COR-L47 (cell line): ENCODE data around the gene ONECUT2.
A peak's percentile ranks its signal among the peaks of the same experiment; 100 is the strongest.
"Not testable (repeated sequence)": the region's sequence is repeated elsewhere in the genome, so short reads cannot be mapped to it uniquely, and the experiment has no call there.

Experiments
- DNase-seq: peaks from one replicate; lab custom pipeline; 2025; lab: John Stamatoyannopoulos, UW

The ONECUT2 gene

DNA sequence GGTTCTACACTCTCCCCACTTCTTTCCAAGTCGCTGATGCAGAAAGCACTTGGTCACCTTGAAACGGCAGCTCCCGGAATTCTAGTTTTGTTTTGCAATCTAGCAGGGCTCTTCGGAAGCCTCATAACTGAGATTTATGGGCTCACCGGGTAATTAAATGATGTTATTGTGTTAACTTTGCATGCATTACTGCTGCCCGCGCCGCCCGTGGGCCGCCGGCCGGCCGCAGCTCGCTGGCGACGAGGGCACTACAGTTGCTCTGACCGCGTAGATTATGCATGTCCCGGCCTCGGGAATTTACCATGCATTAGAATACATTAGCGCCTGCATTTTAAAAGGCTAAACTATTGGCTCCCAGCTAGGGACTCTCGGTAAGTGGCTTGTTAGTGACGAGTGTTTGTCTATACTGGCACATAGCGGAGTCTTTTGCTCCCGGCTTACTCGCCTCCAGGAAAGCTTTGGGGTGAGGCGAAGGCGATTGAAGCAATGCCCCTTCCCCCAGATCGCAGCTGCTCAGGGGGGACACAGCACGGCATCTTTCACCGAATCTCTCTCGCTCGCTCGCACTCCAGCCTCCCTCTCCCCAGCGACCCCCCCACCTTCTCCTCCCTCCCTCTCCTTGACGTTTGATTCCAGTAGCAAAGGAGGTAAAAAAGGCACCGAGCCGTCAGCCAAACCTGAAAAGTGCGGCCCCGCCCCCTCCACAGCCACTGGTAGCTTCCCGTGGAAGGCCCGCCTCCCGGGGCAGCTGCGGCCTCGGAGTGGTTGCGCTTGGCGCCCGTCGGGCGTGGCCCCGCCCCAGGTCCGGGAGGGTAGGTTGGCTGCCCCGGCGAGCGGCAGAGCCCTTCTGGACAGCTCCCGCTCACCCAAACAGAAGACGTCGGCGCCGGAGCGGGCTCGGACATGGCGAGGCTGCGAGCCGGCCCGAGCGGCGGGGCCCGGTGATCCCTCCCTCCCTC, at the start of gene ONECUT2:
TSS of gene ONECUT2 (plus strand) at position 839 of the 959 bp plus-strand sequence. CDS start 343 bp downstream, outside the sequence.
- peak; percentile 99 for DNase-seq

DNA sequence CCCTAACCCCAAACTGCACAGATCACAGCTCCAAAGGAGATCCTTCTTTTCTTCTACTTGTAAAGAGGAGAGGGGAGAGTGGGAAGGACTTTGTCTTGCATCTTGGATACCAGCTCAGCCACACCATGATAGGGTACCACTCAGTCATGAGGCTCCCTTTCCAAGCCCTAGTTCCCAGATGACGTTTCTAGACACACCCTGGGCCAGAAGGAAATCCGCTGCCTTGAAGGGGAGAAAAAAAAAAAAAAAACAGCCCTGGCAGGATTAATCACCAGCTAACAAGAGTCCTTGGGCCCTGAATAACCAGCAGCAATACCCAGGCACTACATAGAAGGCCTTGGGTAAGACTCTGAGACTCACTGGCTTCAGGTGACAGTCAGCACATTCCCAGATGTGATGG, 45.9 kb upstream of the ONECUT2 start:
- no peak for DNase-seq

DNA sequence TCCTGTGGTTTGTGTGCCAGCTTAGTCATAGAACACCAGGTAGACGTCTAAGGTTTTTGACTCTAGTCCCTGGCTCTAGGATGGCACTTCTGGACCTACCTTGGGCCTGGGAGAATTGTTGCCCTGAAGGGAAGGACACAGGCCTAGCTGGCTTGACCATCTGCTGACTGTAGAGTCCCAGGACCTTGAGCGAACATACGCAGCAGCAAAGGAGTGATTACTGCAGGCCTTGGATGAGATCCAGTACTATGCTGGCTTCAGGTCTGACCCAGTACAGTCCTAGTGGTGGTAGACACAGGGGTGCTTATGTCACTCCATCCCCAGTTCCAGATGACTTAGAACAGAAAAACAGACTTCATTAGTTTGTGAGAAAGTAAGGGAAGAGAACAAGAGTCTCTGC, 45.1 kb upstream of the ONECUT2 start:
- DNase-seq: no peak

DNA sequence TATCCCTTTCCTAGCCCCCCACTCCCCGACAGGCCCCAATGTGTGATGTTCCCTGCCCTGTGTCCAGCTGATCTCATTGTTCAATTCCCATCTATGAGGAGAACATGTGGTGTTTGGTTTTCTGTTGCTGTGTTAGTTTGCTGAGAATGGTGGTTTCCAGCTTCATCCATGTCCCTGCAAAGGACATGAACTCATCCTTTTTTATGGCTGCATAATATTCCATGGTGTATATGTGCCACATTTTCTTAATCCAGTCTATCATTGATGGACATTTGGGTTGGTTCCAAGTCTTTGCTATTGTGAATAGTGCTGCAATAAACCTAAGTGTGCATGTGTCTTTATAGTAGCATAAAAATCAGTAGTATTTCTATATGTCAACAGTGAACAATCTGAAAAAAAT, 40.4 kb upstream of the ONECUT2 start:
- not testable (repeated sequence) for DNase-seq

DNA sequence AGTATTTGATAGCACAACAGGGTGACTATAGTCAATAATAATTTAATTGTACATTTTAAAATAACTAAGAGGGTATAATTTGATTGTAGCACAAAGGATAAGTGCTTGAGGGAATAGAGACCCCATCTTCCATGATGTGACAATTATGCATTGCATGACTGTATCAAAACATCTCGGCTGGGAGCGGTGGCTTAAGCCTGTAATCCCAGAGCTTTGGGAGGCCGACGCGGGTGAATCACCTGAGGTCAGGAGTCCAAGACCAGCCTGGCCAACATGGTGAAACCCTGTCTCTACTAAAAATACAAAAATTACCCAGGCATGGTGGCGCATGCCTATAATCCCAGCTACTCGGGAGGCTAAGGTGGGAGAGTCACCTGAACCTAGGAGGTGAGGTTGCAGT, 38.3 kb upstream of the ONECUT2 start:
- not testable (repeated sequence) for DNase-seq

DNA sequence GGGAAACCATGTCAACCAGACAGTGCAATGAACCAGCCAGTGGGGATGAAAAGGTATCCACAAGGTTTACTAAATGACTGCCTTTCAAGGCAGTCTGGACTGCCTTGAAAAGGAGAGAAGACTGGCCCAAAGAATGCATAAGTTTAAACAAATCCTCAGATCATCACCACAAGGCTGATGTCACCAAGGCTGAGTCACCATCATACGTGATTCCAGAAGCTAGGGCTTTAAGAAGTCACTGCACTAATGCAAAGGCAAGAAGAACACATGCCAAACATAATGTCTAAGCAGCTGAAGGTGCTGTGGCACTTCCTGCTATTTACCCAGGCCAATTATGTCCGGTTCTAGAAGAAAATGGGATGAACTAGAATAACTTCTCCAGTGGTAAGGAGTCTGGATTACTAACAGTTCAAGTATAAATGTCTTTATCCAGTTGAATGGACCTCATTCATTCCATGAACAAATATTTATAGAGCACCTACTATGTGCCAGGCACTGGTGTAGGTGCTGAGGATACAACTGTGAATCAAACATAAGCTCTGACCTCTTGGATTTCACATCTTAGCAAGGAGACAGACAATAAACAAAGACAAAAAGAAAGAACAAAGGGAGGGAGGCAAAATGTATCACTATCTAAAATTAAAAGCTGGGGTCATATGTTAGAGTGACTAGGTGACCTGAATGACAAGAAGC, 37.6 kb upstream of the ONECUT2 start:
- DNase-seq: no peak

DNA sequence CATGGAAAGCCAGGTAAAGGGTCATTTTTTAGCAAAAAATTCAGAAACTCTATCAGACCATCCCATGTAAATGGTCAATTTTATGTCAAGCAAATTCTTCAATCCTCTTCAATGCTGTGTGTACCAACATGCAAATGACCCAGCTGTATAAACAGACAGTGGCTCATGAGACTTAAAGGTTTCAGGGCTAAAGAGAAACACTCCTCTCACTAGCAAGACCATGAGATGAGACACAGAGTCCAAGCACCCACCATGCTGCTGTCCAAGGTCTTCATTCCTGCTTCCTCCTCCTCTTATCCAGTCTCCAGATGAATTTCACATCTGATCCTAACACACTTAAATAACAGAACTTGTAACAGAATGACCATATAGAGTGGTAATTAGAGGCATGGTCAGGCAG, 30.8 kb upstream of the ONECUT2 start:
- no peak for DNase-seq

DNA sequence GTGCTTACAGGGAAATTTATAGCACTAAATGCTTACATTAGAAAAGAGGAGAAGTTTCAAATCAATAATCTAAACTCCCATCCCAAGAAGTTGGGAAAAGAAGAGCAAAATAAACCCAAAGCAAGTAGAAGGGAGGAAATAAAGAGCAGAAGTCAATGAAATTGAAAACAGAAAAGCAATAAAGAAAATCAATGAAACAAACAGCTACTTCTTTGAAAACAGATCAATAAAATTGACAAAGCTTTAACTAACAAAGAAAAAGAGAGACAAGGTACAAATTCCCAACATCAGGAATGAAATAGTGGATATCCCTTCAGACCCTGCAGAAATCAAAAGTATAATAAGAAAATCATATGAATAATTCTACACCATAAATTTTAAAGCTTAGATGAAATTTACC, 25.5 kb upstream of the ONECUT2 start:
- DNase-seq: no peak

DNA sequence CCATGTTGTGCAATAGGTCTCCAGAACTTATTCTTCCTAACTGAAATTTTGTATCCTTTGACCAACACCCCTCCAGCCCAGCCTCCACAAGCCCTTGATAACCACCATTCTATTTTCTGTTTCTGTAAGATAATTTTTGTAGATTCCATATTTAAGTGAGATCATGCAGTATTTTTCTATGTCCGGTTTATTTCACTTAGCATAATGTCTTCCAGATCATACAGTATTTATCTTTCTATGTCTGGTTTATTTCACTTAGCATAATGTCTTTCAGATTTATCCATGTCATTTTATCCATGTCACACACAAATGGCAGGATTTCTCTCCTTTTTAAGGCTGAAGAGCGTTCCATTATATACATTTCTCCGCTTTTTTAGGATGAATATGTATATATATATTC, 24.4 kb upstream of the ONECUT2 start:
- DNase-seq: no peak

DNA sequence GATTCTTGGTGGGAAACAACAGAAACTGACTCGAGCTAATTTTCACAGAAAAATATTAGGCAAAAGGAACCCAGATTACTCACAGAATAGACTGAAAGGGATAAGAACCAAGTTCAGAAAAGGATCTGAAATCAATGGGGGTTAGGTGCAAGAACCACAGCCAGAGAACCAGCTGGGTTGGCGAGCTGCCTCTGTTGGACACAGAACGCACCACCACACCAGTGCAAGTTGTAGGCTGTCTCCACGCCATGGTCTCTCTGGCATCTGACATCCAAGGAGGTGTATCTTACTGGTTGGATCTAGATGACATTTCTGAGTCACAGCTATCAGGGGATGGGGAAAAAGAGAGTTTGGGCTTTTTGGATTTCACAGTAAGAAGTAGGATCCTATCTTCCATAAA, 18.6 kb upstream of the ONECUT2 start:
- DNase-seq: no peak

DNA sequence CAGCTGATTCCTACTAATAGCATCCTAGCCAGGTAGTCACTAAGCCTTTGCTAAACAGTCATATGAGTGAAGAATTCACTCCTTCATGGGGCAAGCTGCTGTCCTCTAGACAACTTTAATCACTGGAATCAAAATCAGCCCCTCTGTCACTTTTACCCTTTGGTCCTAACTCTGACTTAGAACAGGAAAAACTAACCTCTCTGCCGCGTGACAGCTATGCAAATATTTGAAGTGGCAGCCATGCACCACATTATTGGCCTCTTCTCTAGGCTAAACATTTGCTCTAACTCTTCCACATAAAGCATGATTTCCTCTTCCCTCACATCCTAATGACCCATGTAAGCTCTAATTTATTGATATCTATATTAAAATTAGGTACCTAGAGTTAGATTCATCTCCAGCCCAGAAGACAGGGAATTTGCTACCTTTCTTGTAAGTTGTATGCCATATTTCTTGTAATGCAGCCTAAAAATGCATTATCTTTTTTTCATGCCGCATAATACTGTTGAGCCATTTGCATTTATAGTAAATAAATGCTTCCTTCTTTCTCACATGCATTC, 12.8 kb upstream of the ONECUT2 start:
- no peak for DNase-seq

DNA sequence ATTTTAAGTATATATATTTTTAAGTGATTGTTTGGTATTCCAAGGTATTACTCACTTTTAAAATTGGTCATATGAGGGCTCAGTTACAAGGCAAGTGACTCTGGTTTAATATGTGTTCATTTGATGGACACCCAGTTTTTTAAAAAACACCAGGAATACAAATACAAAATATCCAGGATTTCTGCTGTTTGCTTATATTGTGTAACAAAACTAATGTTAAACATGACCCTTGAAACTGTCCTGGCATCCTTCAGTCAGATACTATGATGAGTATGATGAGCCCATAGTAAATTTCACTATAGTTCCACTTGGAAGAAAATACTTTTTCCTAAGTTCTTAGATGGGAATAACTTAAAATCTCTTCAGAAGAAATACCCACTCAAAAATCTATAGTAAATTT, 11.4 kb upstream of the ONECUT2 start:
- no peak for DNase-seq

DNA sequence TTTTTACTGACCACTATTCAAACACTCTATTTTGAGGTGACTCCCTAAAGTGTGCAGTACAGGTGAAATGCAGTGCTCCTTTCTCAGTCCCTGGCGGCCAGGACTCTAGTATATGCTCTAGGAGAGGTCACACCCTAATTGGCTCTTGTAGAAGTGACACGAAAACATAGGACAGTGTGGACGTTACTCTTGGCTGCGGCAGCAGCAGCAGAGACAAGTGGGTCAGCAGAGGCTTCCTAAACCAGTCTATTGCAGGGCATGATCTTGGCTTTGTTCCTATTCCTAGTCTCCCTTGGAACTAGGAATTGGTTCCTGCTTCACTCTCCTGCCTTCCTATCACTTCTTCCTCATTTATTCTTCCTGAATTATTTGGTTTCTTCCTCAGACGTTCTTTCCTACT, 10.1 kb upstream of the ONECUT2 start:
- DNase-seq: no peak

DNA sequence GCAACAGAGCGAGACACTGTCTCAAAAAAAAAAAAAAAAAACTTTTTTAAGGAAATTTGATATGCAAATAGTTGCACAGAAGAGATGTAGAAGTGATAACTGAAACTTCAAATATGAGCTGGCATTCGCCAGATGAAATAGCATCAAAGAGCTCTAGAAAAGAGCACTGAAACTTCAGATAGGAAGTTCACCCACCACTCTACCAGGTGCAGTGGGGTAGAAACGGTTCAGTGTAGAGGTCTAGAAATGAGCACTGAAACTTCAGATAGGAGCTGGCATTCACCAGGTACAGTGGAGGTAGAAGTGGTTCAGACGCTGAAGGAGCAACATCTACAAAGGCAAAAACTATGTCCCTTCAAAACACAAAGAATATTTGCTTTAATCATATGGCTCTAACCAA, 9.0 kb upstream of the ONECUT2 start:
- no peak for DNase-seq

DNA sequence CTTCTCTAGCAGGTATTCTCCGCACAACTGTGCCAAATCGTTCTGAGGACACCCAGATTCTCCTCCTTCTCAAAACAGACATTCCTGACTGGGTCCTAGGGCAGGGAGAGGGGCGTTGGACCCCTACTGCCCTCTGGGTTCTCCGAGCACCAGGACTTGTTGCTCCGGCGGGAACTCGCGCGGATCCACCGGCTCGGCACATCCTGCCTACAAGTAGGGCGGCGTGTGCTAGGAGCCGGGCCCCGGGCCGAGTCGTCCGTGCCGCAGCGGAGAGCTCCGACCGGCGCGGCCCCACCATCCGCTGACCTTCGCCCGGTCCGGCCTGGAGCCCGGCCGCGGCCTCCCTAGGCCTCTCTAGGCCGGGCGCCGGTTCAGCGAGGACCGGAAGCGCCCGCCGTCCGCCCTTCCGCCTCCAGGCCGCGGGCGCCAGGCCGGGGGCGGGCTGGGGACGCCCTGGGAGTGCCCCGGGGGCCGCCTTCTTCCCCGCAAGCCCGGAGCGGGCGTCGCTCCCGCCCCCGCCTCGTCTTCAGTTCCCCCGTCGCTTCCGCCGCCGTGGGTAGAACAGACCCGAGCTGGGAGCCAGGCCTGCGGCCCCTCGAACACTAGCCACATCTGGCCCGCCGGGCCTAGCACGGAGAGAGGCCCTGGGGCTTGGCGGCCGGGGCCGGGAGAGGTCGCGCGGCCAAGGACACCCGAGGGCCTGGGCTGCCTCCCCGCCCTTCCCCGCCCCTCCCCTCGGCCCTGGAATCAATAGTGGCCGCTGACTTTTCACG, 7.6 kb upstream of the ONECUT2 start:
- no peak for DNase-seq

DNA sequence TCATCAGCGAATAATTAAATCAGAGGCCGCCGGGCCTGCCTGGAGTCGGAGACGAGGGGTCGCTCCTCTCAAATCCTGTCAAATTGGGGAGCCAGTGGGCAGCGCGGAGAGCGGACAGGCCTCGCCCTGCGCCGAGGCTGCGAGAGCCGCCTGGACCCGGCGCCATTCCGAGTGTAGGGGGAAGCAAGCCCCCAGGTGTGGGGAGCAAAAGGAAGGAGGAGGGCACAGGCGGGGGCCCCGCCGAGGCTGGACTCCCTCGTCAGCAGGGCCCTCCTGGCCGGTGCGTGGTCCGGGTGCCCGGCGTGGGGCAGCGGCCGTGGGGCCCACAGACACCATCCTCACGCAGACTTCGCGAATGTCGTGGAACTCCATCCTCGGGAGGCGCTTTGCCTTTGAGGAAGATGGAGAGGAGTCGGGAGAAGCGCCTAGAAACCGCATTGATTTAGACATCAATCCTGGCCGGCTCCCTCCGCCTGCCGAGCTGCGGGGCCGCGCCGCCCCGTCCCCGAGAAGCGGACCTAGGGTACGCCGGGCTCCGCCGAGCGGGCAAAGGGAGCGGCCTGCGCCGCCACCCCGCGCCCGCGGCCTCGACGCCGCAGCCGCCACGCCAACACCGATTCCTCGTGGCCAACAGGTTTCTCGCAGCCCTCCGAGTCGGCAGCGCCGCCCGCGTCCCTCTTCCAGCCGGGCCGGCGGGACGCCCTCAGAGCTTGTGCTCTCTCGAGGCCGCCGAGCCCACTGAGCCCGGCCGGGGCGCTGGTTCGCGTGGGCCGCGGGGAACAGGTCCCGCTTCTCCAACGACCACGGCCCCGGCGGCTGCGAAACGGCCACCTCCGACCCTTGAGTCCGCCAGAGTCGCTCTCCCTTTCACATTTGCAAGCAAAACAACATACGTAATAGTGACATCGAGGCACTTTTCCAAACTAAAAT, 6.7 kb upstream of the ONECUT2 start:
- no peak for DNase-seq

DNA sequence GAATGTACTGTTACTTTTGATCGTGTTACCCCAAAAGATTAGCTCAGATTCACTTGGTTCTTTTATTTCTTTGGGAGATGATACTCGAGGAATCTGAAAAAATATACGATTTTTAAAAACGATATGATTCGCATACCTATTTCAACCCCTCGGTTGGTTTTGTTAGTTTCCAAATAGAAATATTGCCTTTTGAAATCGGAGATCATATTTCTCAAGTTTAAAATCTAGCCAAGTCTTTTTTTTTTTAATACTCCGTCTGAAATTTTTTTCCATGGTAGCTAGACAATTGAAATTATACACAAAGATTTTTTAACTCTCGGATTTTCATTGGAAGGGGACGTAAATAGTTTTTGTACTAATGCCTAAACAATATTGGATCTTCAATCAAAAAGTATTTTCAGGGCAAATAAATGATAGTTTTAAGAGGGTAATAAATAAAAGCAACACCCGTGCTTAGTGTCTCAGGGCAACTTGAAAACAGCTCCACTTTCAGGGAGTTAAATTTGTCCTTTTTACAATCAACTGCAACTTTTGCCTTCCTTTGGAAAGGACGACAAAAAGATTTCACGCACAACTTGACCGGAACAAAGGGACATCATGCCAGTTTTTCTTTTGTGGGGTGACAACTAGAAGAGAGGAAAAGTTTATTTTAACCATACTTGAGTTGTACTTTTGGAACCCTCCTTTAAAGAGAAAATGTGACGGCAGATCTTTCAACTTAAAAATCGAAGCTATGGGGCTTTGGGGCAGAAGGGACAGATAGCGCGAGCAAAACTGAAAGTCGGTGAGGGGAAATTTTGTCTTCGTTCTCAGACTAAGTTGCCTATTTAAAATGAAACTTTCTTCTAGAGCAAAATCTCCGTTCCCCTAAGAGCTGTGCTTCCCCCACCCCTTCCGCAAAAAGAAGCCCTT, 5.8 kb upstream of the ONECUT2 start:
- no peak for DNase-seq

DNA sequence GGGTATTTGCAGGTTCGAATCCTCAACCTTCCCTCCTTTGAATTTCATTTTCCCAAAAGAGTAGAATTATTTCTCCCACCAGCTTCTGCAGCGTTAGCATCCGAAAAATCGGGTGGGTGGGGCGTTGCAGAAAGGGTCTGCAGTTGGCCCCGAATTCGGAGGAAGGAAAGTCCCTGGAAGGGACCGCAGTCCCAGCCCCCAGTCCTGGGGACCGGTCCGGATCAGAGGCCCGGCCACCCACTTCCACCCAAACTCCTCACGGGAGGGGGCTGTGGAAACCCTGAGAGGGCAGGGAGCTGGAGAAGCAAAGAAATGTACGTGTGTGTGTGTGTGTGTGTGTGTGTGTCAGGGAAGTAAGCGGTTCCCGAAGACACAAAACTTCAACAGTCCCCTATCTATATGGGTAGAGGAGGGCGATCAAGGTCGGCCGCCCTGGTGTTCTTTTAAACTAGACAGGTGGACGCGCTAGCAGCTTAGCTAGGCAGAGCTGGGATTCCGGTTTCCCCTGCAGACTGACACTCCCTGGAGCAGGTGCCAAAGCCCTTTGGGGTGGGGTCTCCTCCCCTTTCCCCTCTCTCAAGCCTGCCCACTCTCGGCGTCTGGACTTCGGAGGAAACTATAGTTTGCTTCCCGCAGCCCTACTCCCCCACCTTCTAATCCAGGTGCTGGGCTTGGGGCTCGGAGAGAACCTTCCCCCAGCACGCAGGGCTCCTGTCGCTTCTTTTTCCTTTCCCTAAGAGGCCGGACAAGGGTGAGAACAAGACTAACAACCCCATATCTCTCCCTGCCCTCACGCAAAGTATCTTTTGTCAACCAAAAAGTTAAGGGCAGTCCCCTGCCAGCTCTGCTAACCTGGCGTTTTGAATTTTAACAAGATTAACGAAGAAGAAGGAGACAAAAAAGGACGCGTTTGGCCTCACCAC, 4.8 kb upstream of the ONECUT2 start:
- no peak for DNase-seq

DNA sequence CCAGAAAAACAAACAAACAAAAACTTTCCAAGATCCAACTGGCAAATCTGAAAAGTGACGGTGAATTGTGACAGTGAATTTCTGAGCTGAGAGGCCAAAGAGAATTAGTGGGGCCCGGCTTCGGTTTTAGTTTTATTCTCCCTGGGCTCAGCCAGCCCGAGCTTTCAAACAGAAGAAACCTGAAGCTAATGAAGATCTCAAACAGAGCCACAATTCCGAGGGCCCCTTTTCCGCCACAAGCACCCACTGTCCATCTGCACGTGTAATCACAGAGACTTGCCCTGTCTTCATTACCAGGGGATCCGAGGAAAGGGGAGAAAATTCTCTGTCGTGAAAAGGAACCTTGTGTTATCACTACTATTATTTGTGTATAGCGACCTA, 4.2 kb upstream of the ONECUT2 start:
- DNase-seq: no peak
